MM.1S (cell line): Measurements from ENCODE around the gene FARP1.

Experiments used
- CTCF ChIP-seq: fragments of 300-600 bp; sonication (generic); IDR thresholded peaks from 2 replicates; pipeline ENCODE4 v1.5.1; 2016; ENCODE audit warnings: antibody characterized with exemption, low read length, mixed read lengths
- EZH2phosphoT487 ChIP-seq: fragments of 300-600 bp; sonication (generic); IDR thresholded peaks from 2 replicates; pipeline ENCODE4 v1.6.1; 2018; ENCODE audit warnings: antibody characterized with exemption, low read length

- TF ChIP-seq CTCF = no peak
- no peak for TF ChIP-seq EZH2phosphoT487
Observed at GRCh38 chr13:98334620-98335205, 191.8 kb downstream of the FARP1 start.
